Forelimb muscle (tissue), 1 donor: ENCODE data around the gene TAS2R20. TPM values are rescaled to one million over a fixed set of nuclear protein-coding genes. Genes with fewer than 3 reads are reported as not detected.

ENCODE experiments used
- DNase-seq: peaks from one replicate; pipeline ENCODE4 v3.0.0-alpha.2; 2013; ENCODE audit warnings: low read depth
- polyA plus RNA-seq: library from polyadenylated mRNA; unstranded; fragments of 120-200 nt; gene quantifications from one replicate; pipeline ENCODE4 v1.2.1, GENCODE V29; 2013; ENCODE audit not compliant: insufficient read length

The TAS2R20 gene
- polyA plus RNA-seq, 1 donor = 1.4 TPM

DNA sequence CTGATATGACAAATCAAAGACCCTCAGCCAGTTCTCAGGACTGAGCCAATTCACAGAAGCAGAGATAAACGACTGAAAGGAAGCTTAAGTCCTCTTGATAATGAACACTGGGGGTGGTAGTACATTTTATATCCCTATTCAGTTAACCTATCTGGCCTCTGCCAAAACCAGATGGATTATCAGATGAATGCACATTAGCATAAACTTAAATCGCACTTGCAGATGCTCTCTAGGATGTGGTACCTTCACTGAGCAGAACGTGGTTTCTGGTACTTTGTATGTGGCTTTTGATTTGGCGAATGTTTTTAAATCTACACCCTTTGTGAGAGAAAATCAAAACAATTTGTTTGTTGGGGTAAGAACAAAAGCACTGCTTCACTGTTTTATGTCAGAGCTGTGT is 37.9 kb downstream of the TAS2R20 start:
- no peak for DNase-seq

DNA sequence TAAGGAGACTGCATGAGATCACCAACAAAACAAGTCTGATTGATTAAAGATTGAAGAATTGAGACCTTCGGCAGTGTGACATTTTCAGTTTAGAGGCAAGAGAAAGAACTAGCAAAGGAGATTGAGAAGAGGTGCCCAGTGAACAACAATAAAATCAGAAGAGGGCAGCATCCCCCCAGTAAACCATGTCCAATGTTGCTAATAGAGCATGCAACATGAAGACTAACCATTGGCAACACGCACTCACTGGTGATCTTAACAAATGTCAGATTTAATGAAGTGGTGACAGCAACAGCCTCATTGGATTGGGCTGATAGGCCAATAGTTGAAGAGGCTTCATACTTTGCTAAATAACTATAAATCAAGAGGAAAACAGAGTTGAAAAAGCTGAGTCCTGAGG is 38.3 kb downstream of the TAS2R20 start:
- DNase-seq = no peak

DNA sequence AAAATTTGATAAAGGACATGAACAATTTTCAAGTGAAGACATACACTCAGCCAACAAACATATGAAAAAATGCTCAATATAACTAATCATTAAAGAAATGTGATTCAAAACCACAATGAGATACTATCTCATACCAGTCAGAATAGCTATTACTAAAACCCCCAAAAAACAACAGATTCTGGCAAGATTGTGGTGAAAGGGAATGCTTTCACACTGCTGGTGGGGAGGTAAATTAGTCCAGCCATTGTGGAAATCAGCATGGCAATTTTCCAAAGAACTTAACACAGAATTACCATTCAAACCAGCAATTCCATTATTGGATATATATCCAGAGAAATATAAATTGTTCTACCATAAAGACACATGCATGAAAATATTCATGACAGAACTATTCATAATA is 40.4 kb downstream of the TAS2R20 start:
- DNase-seq = no peak

DNA sequence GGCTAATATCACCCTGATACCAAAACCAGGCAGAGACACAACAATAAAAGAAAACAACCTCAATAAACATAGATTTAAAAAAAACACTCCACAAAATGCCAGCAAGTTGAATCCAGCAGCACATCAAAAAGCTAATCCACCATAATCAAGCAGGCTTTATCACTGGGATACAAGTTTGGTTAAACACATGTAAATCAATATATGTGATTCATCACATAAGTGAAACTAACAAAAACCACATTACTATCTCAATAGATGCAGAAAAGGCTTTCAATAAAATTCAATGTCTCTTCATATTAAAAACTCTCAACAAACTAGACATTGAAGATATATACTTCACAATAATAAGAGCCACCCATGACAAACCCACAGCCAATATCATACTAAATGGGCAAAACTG is 42.0 kb downstream of the TAS2R20 start:
- DNase-seq = no peak

DNA sequence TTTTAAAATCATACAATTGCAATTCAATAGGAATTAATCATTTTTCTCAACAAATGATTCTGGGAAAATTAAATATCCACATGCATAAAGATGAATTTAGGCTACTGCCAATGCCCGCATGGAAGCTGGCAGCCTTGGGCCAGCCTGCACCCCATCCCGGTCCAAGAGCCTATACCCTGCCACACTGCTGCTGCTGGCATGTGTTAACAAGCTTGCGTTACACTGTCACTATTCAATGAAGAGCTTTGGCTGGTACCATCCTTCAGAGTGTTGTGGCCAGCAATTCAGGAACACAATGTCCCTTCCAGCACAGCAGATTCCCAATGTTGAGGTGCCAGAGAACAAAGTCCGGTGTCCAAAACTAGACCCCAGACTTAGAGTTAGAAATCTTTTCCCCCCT is 45.5 kb downstream of the TAS2R20 start:
- no peak for DNase-seq

Other genes with a start within 250 kb of the TAS2R20 start
- gene TAS2R7, start 195.7 kb downstream of the TAS2R20 start, polyA plus RNA-seq = not detected
- not detected for gene TAS2R8, start 191.0 kb downstream of the TAS2R20 start, polyA plus RNA-seq
- not detected for gene TAS2R9, start 188.1 kb downstream of the TAS2R20 start, polyA plus RNA-seq
- 1.1 TPM for gene TAS2R10, start 171.9 kb downstream of the TAS2R20 start, polyA plus RNA-seq
- gene PRR4, start 148.8 kb downstream of the TAS2R20 start, polyA plus RNA-seq = 4.1 TPM
- gene PRH1, start 114.0 kb downstream of the TAS2R20 start, polyA plus RNA-seq = 7.3 TPM
- gene TAS2R13, start 88.7 kb downstream of the TAS2R20 start, polyA plus RNA-seq = 0.11 TPM
- gene PRH2, start 69.1 kb downstream of the TAS2R20 start, polyA plus RNA-seq = 0.33 TPM
- gene TAS2R14, start 59.0 kb downstream of the TAS2R20 start, polyA plus RNA-seq = 3.5 TPM
- not detected for gene TAS2R50, start 11.4 kb downstream of the TAS2R20 start, polyA plus RNA-seq
- gene TAS2R19, start 24.3 kb upstream of the TAS2R20 start, polyA plus RNA-seq = 1.3 TPM
- gene TAS2R31, start 33.1 kb upstream of the TAS2R20 start, polyA plus RNA-seq = 0.73 TPM
- gene TAS2R46, start 64.0 kb upstream of the TAS2R20 start, polyA plus RNA-seq = 0.35 TPM
- 0.35 TPM for gene TAS2R43, start 94.0 kb upstream of the TAS2R20 start, polyA plus RNA-seq
- gene TAS2R30, start 136.3 kb upstream of the TAS2R20 start, polyA plus RNA-seq = 0.39 TPM
- 12.3 TPM for gene SMIM10L1, start 172.9 kb upstream of the TAS2R20 start, polyA plus RNA-seq
- gene TAS2R42, start 188.6 kb upstream of the TAS2R20 start, polyA plus RNA-seq = not detected